Smooth muscle cell (in vitro differentiated cells): ENCODE measurements around the gene CYP46A1. TPM values are rescaled to one million over a fixed set of nuclear protein-coding genes. Genes with fewer than 3 reads are reported as not detected.

ENCODE experiments used
- DNase-seq: peaks from one replicate; lab custom pipeline; 2025; ENCODE audit not compliant: unreplicated experiment; lab: John Stamatoyannopoulos, UW
- H2AFZ ChIP-seq: fragments of 200-600 bp; sonication (generic); 2 replicates; pipeline ENCODE4 v1.6.0; 2016; ENCODE audit warnings: antibody characterized with exemption, low read depth, mild to moderate bottlenecking
- H3F3A ChIP-seq: fragments of 200-600 bp; sonication (generic); 2 replicates; pipeline ENCODE4 v1.6.0; 2017; ENCODE audit warnings: antibody characterized with exemption, low read depth
- H3K27ac ChIP-seq: fragments of 200-600 bp; sonication (generic); 2 replicates; pipeline ENCODE4 v1.5.1; 2016; ENCODE audit warnings: low read depth, mild to moderate bottlenecking
- H3K27me3 ChIP-seq: fragments of 200-600 bp; sonication (generic); 2 replicates; pipeline ENCODE4 v1.6.1; 2016; ENCODE audit warnings: low read depth, mild to moderate bottlenecking
- H3K36me3 ChIP-seq: fragments of 200-600 bp; sonication (generic); 2 replicates; pipeline ENCODE4 v1.5.1; 2016; ENCODE audit warnings: low read depth
- H3K4me1 ChIP-seq: fragments of 200-600 bp; sonication (generic); 2 replicates; pipeline ENCODE4 v1.5.1; 2016; ENCODE audit warnings: low read depth
- H3K4me2 ChIP-seq: fragments of 200-600 bp; sonication (generic); 2 replicates; pipeline ENCODE4 v1.6.0; 2016; ENCODE audit warnings: mild to moderate bottlenecking
- H3K4me3 ChIP-seq: fragments of 200-600 bp; sonication (generic); 2 replicates; pipeline ENCODE4 v1.5.1; 2016; ENCODE audit warnings: mild to moderate bottlenecking
- H3K79me2 ChIP-seq: fragments of 200-600 bp; sonication (generic); 2 replicates; pipeline ENCODE4 v1.6.0; 2016; ENCODE audit warnings: low read depth, mild to moderate bottlenecking
- H3K9ac ChIP-seq: fragments of 200-600 bp; sonication (generic); 2 replicates; pipeline ENCODE4 v1.6.0; 2016; ENCODE audit warnings: low read depth
- H3K9me3 ChIP-seq: fragments of 200-600 bp; sonication (generic); replicated peaks from 2 replicates; pipeline ENCODE4 v1.5.1; 2016; ENCODE audit warnings: low read depth
- H4K20me1 ChIP-seq: fragments of 200-600 bp; sonication (generic); 2 replicates; pipeline ENCODE4 v1.6.0; 2016; ENCODE audit warnings: low read depth
- WGBS: methylation state at CpG from one replicate; pipeline ENCODE4 v1.1.7; 2016; ENCODE audit warnings: low lambda C conversion rate; 5-methylcytosine and 5-hydroxymethylcytosine counted together
- polyA plus RNA-seq: library from polyadenylated mRNA; unstranded; fragments of >200 nt; fragmentation: Nextera tagmentation; extraction: Ambion mirVana; gene quantifications from 2 replicates; pipeline ENCODE4 v1.2.1, GENCODE V29; 2016
- total RNA-seq: library from RNA; depleted of rRNA; stranded (reverse); fragments of >200 nt; gene quantifications from 2 replicates; pipeline ENCODE4 v1.2.3, GENCODE V29; 2014
- TF ChIP-seq, protein P1 (sequence below): fragments of 200-600 bp; sonication (generic); IDR thresholded peaks from 2 replicates; pipeline ENCODE4 v1.5.1; 2017; ENCODE audit warnings: borderline replicate concordance, mild to moderate bottlenecking, antibody characterized with exemption; ENCODE audit not compliant: insufficient read depth, poor library complexity, severe bottlenecking

CYP46A1 gene
- total and polyA plus RNA-seq, 2 experiments from 2014 or later: 0.63 to 1.0 TPM

DNA sequence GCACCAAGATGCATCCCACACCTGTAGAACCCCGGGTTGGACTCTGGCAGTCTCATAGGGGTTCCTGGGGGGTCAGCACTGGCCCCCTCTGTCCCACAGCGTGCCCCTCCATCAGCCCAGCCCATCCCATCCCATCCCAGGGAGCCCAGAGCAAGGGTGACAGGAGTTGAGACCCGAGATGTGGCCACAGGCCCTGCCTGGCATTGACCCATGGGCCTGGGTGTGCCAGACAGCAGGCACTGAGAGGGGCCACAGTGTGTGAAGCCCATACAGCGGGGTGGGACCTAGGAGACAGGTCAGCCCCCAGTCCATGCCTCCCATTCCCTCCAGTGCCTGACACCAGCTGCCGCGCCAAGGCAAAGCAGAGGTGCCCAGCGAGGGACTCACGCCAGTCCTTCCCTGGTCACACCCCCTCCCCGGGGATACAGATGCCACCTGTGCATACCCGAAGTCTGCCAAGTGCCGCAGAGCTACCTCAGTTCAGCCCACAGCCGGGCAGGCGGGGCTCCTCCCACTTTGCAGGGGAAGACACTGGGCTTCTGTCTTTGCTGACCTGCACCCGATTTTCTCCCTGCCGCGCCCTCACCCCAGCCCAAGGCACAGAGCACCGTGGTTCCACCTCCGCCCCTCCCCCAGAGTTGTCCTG lies 50.4 kb downstream of the CYP46A1 start:
- H3K9me3 ChIP-seq: no peaks in the 10 kb centered on the region
- H3K27me3 ChIP-seq: no peaks in the 10 kb centered on the region
- H3K9ac ChIP-seq: no peak overlapping the region
- no peak overlapping the region for H3K4me2 ChIP-seq
- no peak overlapping the region for H3K27ac ChIP-seq
- no peaks in the 10 kb centered on the region for H3K36me3 ChIP-seq
- no peak overlapping the region for H3K4me3 ChIP-seq
- H4K20me1 ChIP-seq: no peaks in the 10 kb centered on the region
- WGBS: 92% methylated on average over 18 of the region's 18 CpGs
- H3K4me1 ChIP-seq: peaks cover 5% of the 10 kb centered on the region
- H3F3A ChIP-seq: no peaks in the 10 kb centered on the region
- DNase-seq: no peak
- TF ChIP-seq, protein P1, sequence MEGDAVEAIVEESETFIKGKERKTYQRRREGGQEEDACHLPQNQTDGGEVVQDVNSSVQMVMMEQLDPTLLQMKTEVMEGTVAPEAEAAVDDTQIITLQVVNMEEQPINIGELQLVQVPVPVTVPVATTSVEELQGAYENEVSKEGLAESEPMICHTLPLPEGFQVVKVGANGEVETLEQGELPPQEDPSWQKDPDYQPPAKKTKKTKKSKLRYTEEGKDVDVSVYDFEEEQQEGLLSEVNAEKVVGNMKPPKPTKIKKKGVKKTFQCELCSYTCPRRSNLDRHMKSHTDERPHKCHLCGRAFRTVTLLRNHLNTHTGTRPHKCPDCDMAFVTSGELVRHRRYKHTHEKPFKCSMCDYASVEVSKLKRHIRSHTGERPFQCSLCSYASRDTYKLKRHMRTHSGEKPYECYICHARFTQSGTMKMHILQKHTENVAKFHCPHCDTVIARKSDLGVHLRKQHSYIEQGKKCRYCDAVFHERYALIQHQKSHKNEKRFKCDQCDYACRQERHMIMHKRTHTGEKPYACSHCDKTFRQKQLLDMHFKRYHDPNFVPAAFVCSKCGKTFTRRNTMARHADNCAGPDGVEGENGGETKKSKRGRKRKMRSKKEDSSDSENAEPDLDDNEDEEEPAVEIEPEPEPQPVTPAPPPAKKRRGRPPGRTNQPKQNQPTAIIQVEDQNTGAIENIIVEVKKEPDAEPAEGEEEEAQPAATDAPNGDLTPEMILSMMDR: no peak
- H3K79me2 ChIP-seq: no peaks in the 10 kb centered on the region
- H2AFZ ChIP-seq: no peak overlapping the region

DNA sequence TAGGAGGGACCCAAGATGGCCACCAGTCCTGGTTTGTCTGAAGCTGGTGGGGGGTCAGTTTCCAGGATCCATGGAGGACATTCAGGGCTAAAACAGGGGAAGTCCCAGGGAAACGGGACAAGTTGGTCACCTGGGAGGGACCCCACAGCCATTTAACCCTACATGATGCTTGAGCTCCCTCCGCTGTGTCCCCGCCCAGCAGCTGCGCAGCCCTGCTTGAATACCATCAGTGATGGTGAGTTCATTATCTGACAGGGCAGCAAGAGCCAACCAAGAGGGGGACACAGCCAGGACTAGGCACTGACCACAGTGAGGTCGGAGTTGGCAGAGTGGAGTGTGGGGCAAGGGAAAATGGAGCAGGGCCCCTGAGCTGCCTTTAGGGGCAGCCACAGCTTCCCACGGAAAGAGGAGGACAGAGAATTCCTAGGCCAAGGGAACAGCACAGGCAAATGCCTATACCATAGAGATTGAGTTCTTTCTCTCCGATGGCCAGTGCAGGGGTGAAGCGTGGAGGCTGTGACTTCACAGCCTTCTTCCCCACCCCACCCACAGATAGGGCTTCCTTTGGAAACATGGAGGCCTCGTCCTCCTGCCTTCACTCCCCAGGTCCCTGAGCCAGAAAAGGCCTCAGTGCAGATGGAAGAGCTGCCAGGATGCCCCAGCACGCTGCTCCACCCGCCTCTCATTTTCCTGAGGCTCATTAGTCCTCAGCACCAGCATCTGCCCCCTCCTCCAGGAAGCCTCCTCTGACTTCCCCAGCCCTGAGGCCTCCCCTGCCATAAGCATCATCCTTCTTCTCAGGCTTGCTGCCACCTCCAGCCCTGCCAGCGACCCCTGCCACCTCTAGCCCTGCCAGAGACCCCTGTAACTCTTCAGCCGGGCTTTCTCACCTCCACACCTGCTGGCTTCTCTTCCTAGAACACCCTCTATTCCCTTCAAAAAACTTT lies 51.4 kb downstream of the CYP46A1 start:
- WGBS: 92% methylated on average over 13 of the region's 13 CpGs
- no peak overlapping the region for H2AFZ ChIP-seq
- no peak overlapping the region for H3K9ac ChIP-seq
- H3K9me3 ChIP-seq: no peaks in the 10 kb centered on the region
- no peaks in the 10 kb centered on the region for H3K79me2 ChIP-seq
- DNase-seq: no peak
- H3F3A ChIP-seq: no peaks in the 10 kb centered on the region
- H3K27me3 ChIP-seq: no peaks in the 10 kb centered on the region
- H3K4me3 ChIP-seq: no peak overlapping the region
- H3K4me1 ChIP-seq: peaks cover 5% of the 10 kb centered on the region
- H3K4me2 ChIP-seq: no peak overlapping the region
- no peaks in the 10 kb centered on the region for H4K20me1 ChIP-seq
- no peaks in the 10 kb centered on the region for H3K36me3 ChIP-seq
- TF ChIP-seq, protein P1: no peak
- H3K27ac ChIP-seq: no peak overlapping the region

DNA sequence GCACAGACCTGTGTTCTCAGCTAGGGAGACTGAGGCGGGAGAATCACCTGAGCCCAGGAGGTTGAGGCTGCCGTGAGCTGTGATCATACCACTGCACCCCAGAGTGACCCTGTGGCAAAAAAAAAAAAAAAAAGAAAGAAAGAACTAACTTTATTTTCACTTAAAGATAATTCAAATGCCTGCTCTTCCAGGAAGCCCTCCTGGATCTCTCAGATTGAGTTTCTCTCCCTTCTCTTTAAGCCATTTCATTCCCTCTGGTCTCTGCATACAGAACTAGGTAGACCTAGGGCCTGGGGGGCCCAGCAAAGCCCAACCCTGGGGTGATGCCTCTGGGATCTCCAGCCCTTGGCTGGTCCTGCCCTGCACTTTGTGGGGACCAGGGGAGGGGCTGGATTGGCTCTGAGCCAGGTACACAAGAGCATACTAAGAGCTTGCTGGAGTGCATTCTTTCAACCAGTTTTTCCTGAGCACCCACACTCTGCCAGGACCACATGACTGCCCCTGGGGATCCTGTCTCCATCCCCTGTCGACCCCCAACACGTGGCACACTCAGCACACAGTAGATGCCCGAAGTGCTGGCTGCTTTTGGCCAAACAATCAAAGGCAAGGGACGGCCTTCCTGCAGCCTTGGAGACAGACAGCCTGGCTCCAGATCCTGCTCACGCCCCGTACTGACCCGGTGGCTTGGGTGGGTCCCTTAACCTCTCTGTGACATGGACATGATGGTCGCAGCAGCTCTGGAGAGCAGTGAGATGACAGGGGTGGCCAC lies 52.7 kb downstream of the CYP46A1 start:
- Histone ChIP-seq H3F3A (no peaks in the 10 kb centered on the region), H3K4me2 (no peak overlapping the region), H3K4me1 (no peaks in the 10 kb centered on the region), H3K36me3 (no peaks in the 10 kb centered on the region), H3K27ac (no peak overlapping the region), H3K79me2 (no peaks in the 10 kb centered on the region), H3K4me3 (no peak overlapping the region), H4K20me1 (no peaks in the 10 kb centered on the region), H3K9me3 (no peaks in the 10 kb centered on the region), H3K27me3 (no peaks in the 10 kb centered on the region), H3K9ac (no peak overlapping the region), H2AFZ (no peak overlapping the region)
- WGBS: 68% methylated on average over 10 of the region's 10 CpGs
- DNase-seq: no peak
- TF ChIP-seq, protein P1: no peak
